HG03103 (cell line): ENCODE measurements around the gene CA5B.
"Not testable (repeated sequence)": the region's sequence is repeated elsewhere in the genome, so short reads cannot be mapped to it uniquely, and the experiment has no call there.

Experiments
- ATAC-seq: cut with Tn5 transposase; IDR thresholded peaks from one replicate; pipeline ENCODE4 v1.9.1; 2021; ENCODE audit warnings: low read depth; ENCODE audit not compliant: unreplicated experiment

Gene CA5B

DNA sequence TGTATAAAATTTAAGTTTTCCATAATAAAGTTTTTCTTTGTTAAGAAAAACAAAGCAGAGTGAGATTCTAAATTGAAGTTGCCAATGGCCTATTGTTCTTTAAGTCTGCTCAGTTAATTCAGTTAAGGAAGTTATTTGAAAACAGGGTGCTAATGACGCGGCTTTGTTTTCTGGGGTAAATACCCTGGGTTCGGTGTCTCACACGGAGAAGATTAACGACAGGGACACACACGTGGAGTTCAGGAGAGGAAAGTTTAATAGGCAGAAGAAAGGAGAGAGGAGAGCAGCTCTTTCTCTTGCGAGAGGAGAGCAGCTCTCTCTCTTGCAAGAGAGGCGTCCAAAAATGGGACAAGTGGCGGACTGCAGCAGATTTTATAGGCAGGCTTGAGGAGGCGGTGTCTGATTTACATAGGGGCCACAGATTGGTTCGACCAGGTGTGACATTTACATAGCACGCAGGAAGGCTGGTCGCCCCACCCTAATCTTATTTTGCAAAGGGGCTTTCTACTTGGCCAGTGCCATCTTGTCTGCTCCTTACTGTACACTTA is 9.6 kb downstream of the CA5B start:
- no peak for ATAC-seq

DNA sequence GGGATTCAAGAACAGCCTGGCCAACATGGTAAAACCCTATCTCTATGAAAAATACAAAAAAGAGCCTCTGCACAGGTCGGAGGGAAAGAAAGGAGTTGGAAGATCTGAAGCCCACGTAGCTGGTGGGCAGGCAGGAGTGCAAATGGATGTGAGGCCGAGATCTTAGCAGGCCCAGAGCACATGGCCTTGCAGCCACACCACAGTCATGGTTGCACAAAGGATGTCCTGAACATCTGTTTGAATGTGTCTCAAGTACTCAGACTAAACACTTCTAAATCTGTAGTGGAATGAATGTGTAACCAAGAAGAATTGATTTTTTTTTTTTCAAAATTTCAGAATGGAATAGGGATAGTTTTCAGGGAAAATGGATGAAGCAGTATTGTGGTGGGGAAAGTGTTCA is 10.8 kb downstream of the CA5B start:
- ATAC-seq, result no peak

DNA sequence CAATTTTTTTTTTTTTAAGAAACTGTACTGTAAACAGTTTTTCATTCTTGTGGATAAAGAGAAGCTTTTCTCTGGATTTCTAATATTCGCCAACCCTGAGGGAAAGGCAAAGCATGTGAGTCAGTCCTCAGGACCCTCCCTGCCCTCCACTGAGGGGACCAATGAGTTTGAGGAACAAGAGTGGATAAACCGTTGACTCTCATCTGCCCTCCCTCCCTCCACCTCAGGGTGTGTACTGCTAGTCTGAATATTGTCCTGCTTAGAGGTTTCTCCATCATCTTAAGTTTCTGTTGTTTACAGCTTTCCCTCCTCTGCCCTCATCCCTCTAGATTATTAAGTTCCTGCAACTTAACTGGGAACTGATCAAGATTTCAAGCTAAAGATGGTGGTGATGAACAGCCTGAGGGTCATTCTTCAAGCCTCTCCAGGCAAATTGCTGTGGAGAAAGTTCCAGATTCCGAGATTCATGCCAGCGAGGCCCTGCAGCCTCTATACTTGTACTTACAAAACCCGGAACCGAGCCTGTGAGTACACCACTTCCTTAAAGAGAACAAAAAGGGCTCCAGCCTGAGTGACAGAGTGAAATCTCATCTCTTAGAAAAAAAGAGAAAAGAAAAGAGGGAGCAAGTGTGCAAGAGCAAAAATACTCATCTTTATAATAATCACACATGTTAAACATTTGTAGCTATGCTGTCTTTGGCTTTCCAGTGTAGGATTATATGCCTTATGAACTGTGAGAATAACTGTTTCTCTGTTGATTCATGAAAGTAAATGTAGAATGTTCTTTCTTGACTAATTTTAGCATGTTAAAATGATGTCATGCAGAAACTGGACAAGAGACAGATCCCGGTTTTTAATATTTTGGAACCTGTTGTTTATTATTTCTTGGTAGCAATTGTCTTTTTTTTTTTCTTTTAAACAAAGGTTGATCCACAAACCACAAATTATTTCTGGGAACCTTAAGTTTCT is 11.9 kb downstream of the CA5B start:
- ATAC-seq, result peak; percentile 81

DNA sequence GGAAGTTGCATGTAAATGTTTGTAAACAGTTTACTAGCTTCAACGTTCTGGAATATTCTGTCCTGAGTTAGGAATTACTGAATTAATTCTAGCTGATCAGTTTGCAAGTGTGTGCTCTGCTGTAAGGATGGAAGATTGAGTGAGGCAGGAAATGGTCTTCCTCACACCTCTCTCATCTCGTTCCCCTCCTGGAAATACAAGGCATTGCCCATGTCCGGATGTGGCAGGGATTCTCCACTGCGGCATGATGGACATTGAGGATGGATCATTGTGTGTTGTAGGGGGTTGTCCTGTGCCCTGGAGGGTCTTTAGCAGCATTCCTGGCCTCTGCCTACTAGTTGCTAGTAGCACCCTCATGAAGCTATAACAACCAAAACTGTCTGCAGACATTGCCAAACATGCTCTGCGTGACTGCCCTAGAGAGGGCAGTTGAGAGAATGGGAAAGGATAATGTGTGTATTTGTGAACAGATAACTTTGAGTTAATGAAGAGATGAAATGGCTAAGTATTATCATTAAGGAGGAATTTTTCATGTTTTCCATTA is 12.6 kb downstream of the CA5B start:
- ATAC-seq, result no peak

GRCh38 chrX:15751155-15751819 is 13.2 kb downstream of the CA5B start:
- ATAC-seq, result no peak

DNA sequence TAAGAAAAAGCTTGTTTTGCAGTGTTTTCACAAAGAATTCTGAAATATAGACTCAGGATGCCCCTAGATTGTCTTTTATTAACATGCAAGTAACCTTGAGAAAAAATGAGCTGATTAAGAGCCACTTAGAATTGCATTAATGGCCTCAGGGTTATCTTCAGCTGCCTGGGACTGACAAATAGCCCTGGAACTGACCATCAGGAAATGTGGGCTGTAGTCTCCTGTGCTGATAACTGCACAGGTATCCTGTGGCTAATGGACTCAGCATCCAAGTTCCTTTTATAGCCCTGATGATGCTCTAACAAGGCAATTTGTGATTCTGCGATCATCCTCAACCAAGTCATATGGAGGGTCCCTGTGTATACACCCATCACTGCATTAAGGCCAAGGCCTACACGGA is 17.0 kb downstream of the CA5B start:
- no peak for ATAC-seq

DNA sequence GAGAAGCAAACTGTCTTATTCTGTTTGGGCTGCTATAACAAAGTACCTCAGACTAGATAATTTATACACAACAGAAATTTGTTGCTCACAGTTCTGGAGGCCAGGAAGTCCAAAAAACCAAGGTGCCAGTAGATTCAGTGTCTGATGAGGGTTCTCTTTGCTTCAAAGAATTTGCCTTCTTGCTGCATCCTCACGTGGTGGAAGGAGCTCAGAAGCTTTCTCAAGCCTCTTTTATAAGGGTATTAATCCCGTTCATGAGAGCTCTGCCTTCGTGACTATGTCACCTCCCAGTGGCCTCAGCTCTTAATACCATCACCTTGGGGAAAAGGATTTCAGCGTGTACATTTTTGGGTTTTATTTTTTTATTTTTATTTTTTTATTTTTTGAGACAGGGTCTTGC is 20.1 kb downstream of the CA5B start:
- ATAC-seq, result no peak

DNA sequence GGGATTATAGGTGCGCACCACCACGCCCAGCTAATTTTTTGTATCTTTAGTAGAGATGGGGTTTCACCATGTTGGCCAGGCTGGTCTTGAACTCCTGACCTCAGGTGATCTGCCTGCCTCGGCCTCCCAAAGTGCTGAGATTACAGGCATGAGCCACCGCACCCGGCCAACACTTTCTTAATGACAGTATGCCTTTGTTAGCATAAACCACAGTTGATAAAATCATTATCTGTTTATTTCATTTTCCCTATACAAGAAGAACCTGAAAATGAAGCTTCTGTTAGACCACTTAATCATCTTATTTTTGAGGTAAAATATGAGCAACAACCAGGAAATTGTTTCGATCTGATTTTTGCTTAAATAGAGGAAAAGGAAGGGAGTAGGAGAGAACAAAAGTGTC is 21.8 kb downstream of the CA5B start:
- not testable (repeated sequence) for ATAC-seq

DNA sequence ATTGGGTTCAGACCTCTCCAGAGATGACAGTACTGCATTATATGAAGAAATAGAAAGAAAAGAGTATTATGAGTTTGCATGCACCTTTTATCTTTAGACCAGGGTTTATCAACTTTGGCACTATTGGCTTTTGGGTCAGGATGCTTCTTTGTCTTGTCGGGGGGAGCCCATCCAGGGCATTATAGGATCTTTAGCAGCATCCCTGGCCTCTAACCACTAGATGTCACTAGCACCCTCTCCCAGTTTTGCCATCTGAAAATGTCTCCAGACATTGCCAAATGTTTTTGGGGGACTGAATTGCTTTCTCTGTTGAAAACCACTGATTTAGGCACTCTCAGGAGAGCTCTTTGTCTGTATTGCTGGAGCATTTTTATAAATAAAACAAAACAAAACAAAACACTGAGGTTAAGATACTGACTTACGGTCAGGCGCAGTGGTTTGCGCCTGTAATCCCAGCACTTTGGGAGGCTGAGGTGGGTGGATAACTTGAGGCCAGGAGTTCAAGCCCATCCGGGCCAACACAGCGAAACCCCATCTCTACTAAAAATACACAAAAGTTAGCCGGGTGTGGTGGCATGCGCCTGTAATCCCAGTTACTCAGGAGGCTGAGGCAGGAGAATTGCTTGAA is 23.6 kb downstream of the CA5B start:
- no peak for ATAC-seq

GRCh38 chrX:15769300-15769954 is 31.4 kb downstream of the CA5B start:
- ATAC-seq, result no peak

GRCh38 chrX:15781961-15782699 is 44.1 kb downstream of the CA5B start:
- ATAC-seq, result peak; percentile 90

GRCh38 chrX:15785176-15785750 is 47.2 kb downstream of the CA5B start:
- no peak for ATAC-seq

GRCh38 chrX:15786915-15787314 is 48.8 kb downstream of the CA5B start:
- no peak for ATAC-seq

- peak; percentile 83 for ATAC-seq
These were observed 52.1 kb downstream of the CA5B start, which contains the start of gene ZRSR2 for GRCh38 chrX:15789979-15790768. Gene ZRSR2 (plus strand): TSS chrX:15790484. CDS start chrX:15790496, 12 bp downstream.

- peak; percentile 19 for ATAC-seq
These were observed 52.8 kb downstream of the CA5B start for GRCh38 chrX:15790769-15791290.

DNA sequence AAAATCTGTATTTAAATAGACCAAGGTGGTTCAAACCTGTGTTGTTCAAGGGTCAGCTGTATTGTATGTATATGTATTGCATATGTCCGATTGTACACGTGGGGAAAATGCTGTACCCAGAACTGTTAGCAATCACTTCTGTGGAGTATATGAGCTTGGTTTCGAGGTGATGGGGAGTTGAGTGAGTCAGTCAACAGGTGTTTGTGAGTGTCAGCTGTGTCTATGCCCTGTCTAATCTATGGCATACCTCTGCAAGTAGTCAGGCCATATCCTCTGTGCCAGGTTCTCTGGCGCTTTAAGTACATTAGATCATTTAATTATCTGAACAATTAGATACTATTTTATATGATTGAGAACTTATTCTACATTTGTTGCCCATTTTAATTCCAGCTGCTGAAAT is 59.6 kb downstream of the CA5B start:
- no peak for ATAC-seq

DNA sequence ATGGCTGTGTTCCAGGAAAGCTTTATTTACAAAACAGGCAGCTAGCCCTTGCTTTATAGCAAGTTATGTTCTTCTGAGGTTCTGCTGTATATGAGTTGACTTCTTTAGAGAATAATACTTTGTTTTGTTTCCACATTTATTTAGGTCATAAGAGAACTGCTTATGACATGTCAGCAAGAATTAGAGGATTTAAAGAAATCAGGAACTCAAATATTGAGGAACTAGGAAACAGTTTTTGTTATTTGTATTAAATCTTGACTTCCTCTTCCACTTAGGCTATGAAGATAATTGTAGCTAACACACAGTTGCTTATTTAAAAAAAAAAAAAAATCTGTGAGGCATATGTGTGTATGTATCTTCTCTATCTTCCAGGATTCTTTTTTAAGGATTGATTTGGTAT is 66.5 kb downstream of the CA5B start:
- ATAC-seq, result no peak

GRCh38 chrX:15808254-15808653 is 70.2 kb downstream of the CA5B start:
- no peak for ATAC-seq
